Vagina (tissue), 2 donors: ENCODE data around the gene ARSB.

Experiments
- CTCF ChIP-seq, 3 experiments: fragments of 450-650 bp in 2 of 3; fragments of 200-600 bp in 1 of 3; sonication (generic) in 1 of 3; IDR thresholded peaks; one replicate each; pipeline ENCODE4 v1.5.1; 2017 to 2019; ENCODE audit warnings: antibody characterized with exemption in 3 of 3, mild to moderate bottlenecking in 2 of 3, moderate library complexity in 2 of 3
- POLR2AphosphoS5 ChIP-seq, 2 donors: sonication (generic); formaldehyde crosslinking; IDR thresholded peaks; one replicate each; pipeline ENCODE4 v1.9.0; 2017; ENCODE audit warnings: antibody characterized with exemption in 2 of 2, mild to moderate bottlenecking in 2 of 2, low read depth in 1 of 2; ENCODE audit not compliant: insufficient read depth in 1 of 2

GRCh38 chr5:78801413-78801812 lies 183.7 kb downstream of the ARSB start:
- TF ChIP-seq POLR2AphosphoS5 (IDR thresholded peaks at IDR 0.05; ENCODE audit: insufficient read depth in 1 of 2, low read depth in 1 of 2) (no peak), CTCF (IDR thresholded peaks at IDR 0.05) (no peak)
